OCI-M2 (cell line): ENCODE results near the gene VAV2.

Experiments
- DNase-seq: peaks from one replicate; lab custom pipeline; 2025; ENCODE audit not compliant: unreplicated experiment; lab: John Stamatoyannopoulos, UW

Gene VAV2

DNA sequence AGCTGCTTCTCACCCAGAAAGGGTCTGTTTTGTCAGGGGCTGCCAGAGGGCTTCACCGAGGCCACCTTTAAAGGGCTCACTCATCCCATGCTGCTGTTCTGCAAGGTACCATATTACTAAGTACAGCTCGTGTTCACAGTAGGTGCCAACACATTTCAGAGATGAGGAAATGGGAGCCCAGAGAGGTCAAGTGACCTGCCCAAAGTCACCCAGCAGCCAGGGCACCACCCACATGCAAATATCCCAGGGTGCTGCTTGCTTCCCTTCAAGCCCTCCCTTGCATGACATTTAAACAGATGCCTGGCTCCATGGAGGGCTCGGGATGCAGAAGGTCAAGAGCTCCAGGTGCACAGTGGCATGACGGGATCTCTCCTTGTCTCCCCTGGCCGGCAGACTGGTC is 130.4 kb downstream of the VAV2 start:
- no peak for DNase-seq

DNA sequence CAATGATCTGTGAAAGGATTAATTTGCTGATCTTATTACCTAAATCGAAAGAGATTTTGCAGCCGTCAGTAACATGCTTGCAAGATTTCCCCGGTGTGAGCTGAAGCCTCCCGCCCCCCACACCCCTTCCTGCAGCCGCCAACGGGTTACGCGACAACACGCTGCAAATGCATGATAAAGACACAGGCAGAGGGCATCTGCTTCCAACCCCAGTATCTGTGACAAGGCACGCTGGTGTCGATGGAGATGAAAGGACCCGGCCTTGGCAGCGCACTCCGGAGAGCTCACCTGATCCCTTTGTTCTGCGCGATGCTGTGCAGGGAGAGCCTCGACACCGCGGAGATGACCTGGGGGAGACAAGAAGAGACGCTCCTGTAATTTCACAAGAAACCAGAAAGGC is 131.0 kb downstream of the VAV2 start:
- DNase-seq: no peak

DNA sequence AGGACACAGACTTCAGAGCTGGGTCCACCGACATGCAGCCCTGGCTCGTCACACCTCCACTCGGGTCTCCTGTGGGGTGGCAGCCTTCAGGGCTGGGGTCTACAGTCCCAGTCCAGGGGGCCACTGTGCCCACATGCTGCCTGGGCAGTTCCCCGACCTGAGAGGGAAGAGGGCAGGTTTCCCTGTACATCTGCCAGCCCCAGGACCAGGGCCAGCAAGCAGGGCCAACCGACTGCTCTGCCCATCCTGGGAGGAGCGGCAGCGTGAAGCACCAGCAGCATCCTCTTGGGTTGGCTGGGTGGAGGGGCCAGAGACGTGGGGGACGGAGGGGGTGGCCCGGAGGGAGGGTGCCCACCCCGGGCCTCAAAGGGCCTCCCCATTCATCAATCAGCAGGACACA is 133.4 kb downstream of the VAV2 start:
- no peak for DNase-seq

- DNase-seq: no peak
Observed at GRCh38 chr9:133857639-133858038, 134.5 kb downstream of the VAV2 start.

- DNase-seq: no peak
Observed at GRCh38 chr9:133856798-133857197, 135.3 kb downstream of the VAV2 start.

- no peak for DNase-seq
Observed at GRCh38 chr9:133855802-133856521, 136.2 kb downstream of the VAV2 start.

DNA sequence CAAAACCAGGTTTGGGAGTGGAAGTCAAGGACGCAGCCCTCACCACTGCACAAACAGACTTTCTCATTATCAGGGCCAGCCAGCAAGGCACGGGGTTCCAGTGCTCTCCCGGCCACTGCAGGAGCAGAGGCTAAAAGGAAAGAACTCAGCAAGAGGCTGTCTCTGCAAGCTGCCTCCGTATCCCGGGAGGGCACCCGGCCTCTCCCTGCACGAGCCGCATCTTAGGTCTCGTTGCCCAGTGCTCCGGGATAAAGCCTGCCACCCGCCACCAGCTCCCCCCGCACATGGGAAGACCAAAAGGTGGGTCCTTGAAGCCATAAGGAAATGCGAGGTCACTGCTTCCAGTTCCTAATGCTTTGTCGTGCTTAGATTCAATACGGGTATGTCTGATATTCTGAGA is 136.8 kb downstream of the VAV2 start:
- no peak for DNase-seq

DNA sequence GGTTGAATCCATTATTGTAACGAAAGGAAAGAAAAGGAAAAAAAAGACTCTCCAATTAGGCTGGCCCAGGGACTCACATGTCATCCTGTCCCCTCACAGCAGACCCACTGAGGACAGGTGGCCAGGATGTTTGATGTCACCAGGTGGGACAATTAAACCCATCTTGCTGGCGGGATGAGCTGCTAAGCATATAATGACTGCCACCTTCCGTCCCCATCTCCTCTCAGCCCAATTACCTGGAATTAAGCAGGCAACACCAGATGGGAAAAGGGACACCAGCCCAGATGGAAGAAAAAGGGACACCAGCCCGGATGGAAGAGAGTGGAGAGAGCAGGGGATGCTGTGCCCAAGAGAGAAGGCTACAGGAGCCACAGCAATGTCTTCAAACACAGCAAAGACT is 137.4 kb downstream of the VAV2 start:
- DNase-seq: no peak

- no peak for DNase-seq
Observed at GRCh38 chr9:133854048-133854447, 138.1 kb downstream of the VAV2 start.

GRCh38 chr9:133853331-133853730 is 138.8 kb downstream of the VAV2 start:
- DNase-seq: no peak

DNA sequence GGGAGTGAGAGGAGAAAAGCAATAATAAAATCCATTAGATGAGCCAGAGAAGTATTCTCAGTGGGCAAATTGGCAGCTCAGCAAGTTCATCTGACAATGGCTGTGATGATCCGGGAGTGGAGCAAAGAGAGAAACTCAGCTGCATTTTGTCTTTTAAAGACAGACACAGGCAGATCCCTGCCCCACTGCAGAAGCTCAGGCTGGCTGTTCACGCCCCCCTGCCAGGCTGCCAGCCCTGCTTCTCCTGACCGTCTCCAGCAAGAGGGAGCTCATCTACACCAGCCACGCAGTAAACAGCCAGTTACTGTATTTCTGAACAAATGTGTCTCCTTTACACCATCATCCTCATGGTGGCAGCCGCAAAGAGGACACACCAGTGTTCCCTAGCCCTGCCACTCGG is 139.7 kb downstream of the VAV2 start:
- DNase-seq: no peak

GRCh38 chr9:133851693-133852092 is 140.4 kb downstream of the VAV2 start:
- DNase-seq: no peak

GRCh38 chr9:133850937-133851336 is 141.2 kb downstream of the VAV2 start:
- DNase-seq: no peak

GRCh38 chr9:133850161-133850560 is 142.0 kb downstream of the VAV2 start:
- DNase-seq: no peak

DNA sequence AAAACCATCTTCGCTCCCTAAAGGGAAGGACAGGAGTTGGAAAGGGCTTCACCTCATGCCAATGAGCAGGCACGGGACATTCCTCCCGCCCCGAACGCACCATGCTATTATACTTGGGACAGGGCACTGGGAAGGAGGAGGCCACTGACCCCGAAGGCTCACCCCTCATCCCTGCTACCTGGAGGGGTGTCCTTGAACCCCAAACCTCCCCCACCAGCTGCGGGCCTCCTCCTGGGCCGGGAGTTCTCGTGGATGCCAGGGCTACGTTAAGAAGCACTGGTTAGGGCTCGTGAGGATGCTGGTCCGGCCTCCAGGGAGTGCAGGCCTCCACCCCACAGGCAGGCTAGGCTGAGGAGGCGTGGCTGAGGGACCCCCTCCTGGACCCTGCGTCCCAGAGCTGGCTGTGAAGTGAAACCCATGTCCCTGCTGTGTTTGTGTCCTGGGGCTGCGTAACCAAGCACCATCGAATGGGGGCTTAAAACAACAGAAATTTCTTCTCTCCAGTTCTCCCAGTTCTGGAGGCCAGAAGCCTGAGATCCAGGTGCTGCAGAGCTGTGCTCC is 142.9 kb downstream of the VAV2 start:
- no peak for DNase-seq

- no peak for DNase-seq
Observed at GRCh38 chr9:133848471-133849109, 143.5 kb downstream of the VAV2 start.

GRCh38 chr9:133846483-133847090 is 145.5 kb downstream of the VAV2 start:
- DNase-seq: no peak

DNA sequence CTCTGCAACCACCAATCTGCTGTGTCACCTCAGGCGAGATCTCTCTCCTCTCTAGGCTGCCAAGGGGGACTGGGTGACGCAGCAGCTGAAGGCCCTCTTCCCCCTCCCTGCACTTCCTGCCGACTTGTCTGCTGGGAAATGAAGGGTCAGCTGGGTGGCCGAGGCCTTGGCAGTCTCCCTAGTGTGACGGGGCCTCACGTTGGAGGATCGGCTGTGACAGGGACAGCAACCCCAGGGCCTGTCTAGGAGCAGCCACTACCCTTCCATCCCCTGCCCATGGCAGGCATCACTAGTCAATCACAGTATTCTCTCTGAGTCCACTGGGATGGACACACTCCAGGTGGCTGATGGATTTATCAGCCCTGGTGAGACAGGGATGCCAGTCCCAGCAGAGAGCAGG is 146.7 kb downstream of the VAV2 start:
- no peak for DNase-seq

- no peak for DNase-seq
Observed at GRCh38 chr9:133844881-133845410, 147.2 kb downstream of the VAV2 start.

DNA sequence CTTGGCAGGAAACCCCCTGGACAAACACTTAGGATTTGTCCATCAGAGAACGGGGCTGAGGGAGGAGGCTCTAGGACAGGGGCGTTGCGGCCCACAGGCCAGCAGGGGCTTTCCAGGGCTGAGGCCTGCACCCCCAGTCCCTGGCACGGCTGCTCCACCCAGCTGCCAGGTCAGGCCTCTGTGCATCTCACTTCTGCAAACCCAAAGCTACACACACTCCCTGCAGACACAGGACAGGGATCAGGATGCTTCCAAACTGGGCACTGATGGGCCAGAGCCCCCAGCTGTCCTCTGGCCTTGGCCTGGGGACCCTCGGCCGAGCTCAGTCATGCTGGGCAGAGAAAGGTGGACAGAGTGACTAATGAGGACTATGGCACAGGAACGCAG is 147.7 kb downstream of the VAV2 start:
- DNase-seq: no peak

DNA sequence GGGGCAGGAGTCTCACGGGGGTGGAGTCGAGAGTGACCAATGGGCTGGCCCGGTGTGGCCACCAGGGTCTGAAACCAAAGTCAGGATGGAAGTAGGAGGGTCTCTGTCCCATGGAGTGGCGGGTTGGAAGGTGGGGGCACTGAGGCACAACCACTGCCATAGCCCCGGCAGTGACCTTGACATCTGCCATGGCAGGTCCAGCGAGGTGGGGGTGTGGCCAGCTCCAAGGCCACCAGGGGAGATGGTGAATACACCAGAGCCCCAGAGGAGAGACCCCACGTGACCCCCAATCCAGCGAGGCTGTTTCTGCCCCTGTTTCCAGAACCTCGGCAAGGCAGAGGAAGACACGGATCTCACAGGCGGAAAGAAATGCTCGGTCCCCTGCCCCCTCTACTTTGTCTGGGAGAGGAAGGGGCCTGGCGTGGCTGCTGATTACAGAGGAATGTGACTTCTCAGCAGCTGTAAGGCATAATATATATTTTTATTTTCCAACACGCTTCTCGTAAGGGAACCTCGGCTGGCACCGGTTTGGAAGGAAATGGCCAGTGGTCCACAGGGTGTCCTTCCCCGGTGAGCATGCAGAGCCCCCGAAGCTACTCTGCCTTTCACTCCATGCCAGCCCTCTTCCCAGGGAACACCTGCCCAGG is 148.2 kb downstream of the VAV2 start:
- DNase-seq: no peak
